NCI-H146 treated with DMSO at 0.1 percent for 48 hours (cell line): ENCODE data around the gene OAS2.
"Not testable (repeated sequence)": the region's sequence is repeated elsewhere in the genome, so short reads cannot be mapped to it uniquely, and the experiment has no call there.

ENCODE experiments used
- DNase-seq: peaks from one replicate; lab custom pipeline; 2025; ENCODE audit not compliant: unreplicated experiment; lab: John Stamatoyannopoulos, UW

Gene OAS2

GRCh38 chr12:112985642-112986290 lies 7.4 kb downstream of the OAS2 start:
- no peak for DNase-seq

GRCh38 chr12:112986291-112986800 lies 8.0 kb downstream of the OAS2 start:
- DNase-seq: no peak

- DNase-seq: no peak
Observed at GRCh38 chr12:112987561-112987960, 9.2 kb downstream of the OAS2 start.

GRCh38 chr12:112988224-112988623 lies 9.9 kb downstream of the OAS2 start:
- DNase-seq: no peak

- DNase-seq: not testable (repeated sequence)
Observed at GRCh38 chr12:112988823-112989385, 10.6 kb downstream of the OAS2 start.

- no peak for DNase-seq
Observed at GRCh38 chr12:112989806-112990205, 11.5 kb downstream of the OAS2 start.

- peak; percentile 16 for DNase-seq
Observed at GRCh38 chr12:112992541-112993398, 14.5 kb downstream of the OAS2 start.

GRCh38 chr12:112995008-112995407 lies 16.7 kb downstream of the OAS2 start:
- no peak for DNase-seq

- no peak for DNase-seq
Observed at GRCh38 chr12:112996501-112996900, 18.2 kb downstream of the OAS2 start.

GRCh38 chr12:112997506-112997905 lies 19.2 kb downstream of the OAS2 start:
- no peak for DNase-seq

- peak; percentile 68 for DNase-seq
Observed at GRCh38 chr12:112998987-112999767, 20.9 kb downstream of the OAS2 start.

- DNase-seq: no peak
Observed at GRCh38 chr12:113000433-113000832, 22.1 kb downstream of the OAS2 start.

- no peak for DNase-seq
Observed at GRCh38 chr12:113002155-113002554, 23.8 kb downstream of the OAS2 start.

GRCh38 chr12:113002676-113003075 lies 24.4 kb downstream of the OAS2 start:
- DNase-seq: no peak

GRCh38 chr12:113003636-113004035 lies 25.3 kb downstream of the OAS2 start:
- DNase-seq: no peak

- DNase-seq: no peak
Observed at GRCh38 chr12:113005762-113006161, 27.4 kb downstream of the OAS2 start.

GRCh38 chr12:113006206-113006605 lies 27.9 kb downstream of the OAS2 start:
- DNase-seq: no peak

- DNase-seq: no peak
Observed at GRCh38 chr12:113006641-113007040, 28.3 kb downstream of the OAS2 start.

- DNase-seq: no peak
Observed at GRCh38 chr12:113007166-113007565, 28.8 kb downstream of the OAS2 start.

- DNase-seq: no peak
Observed at GRCh38 chr12:113010701-113011100, 32.4 kb downstream of the OAS2 start.

- DNase-seq: no peak
Observed at GRCh38 chr12:113014565-113014964, 36.2 kb downstream of the OAS2 start.
